GM04504 (cell line): ENCODE measurements around the gene BRAP.
"Not testable (repeated sequence)": the region's sequence is repeated elsewhere in the genome, so short reads cannot be mapped to it uniquely, and the experiment has no call there.

Experiments used
- DNase-seq: peaks from one replicate; pipeline ENCODE4 v3.0.0-alpha.2; 2012; ENCODE audit warnings: low read depth

BRAP gene

DNA sequence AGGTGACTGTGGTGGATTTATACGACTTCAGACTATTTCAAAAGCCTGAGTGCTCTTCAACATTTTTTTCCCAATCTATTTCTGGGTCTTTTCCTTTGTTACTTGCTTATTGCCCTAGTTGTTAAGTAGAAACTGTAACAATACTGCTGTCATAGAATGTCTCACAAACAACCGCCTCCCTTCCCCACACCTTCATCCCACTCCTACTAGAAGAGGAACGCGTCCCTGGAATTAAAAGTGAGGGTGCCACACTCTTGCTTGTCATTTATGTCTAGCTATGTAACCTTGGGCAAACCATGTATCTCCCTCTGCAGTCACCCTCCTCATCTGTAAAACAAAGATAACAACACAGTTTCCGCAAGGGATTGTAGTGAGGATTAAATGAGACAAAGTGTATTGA, 8.6 kb downstream of the BRAP start:
- DNase-seq = no peak

GRCh38 chr12:111673503-111673902, 12.3 kb downstream of the BRAP start:
- peak; percentile 2 for DNase-seq

DNA sequence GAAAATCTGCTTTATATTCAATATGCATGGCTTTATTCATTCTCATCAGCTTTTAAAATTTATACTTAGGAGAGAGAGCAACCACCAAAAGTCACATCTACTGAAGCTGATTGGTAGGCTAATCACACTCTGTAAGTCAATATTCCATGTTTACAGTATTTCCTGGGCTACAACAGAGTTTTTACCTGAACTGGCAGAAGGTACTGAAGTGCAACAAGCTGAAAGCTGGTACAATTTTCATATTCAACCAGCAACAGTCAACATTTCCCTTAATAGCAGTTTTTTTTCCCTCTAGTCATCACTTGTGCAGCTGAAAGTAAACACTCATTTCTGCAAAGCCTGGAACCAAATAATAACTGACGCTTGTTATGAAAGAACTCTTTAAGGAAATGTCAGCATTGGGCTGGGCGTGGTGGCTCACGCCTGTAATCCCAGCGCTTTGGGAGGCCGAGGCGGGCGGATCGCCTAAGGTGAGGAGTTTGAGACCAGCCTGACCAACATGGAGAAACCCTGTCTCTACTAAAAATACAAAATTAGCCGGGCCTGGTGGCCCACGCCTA, 12.9 kb downstream of the BRAP start:
- DNase-seq = no peak

DNA sequence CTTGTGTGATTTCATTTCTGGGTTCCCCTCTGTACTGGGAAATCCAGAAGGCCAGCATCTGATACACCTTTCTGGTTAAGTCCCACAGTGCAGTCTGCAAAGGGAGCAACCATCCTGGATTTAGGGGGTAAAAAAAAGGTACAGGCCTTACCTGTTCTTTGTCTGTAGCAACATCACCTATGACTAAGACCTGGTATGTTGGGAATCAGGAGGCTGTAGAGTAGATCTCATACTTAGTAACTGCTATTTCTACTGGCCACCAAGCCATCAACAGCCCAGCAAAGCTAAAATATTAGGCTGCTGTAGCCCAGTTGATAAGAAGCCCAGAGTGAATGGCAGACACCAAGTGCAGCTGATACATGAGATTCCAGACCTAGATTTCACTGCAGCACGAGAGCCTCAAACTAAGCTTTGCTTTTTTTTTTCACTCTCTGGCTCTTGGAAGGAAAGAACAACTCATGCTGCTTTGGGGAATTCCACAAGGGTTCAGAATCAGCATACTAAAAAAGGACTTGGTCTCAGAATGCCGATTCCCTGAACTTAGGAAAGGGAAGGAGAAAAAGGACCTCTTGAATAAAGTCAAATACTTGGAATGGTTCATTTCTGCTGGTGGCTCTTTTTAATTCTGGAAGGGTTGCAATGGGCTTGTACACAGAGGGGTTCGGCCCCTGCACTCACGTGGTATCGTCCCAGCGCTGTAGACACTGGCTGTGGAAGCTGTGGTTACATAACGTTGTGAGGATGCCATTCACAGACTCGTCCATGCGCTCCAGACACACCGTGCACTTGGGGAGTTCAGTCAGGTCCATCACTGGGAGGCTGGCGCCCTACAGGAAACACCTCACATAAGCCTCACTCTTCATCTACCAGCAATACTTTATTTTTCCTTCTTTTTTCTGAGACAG, 20.5 kb downstream of the BRAP start:
- DNase-seq = no peak

DNA sequence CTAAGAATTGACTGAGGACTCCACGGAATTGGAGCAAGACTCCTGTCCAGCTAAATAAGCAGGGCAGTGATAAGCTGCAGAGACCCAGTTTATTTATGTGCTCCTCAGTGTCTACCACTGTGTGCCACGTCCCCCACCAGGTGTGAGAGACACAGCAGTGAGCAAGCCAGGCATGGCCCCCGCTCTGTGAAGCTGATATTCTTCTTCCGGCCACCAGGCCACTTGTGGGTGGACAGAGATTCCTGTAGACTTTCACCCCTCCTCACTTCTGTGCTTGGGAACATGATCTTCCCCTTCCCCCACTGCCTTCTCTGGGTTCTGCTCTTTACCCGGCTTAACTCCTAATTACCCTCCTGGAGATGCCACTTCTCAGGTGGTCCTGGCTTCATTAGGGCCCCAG, 21.3 kb downstream of the BRAP start:
- DNase-seq = no peak

- no peak for DNase-seq
Measured at GRCh38 chr12:111656016-111656415, 29.7 kb downstream of the BRAP start.

DNA sequence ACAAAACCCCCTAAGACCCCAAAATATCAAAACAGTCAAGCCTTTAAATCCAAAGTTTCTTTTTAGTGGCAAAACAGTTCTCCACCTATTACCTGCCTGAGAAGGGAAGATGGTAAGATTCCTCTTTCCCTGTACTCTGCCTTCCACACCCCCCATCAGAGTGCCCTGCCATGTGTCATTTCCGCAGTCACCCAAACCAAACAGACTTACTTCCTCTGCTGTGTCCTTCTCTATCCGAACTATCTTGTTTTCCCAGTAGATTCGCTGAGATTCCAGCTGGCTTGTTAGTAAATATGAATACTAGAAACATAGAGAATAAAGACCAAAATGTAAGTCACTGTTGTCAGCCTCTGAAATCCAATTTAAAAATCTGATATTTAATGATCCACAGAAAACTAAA, 30.4 kb downstream of the BRAP start:
- no peak for DNase-seq

GRCh38 chr12:111653596-111653995, 32.2 kb downstream of the BRAP start:
- no peak for DNase-seq

DNA sequence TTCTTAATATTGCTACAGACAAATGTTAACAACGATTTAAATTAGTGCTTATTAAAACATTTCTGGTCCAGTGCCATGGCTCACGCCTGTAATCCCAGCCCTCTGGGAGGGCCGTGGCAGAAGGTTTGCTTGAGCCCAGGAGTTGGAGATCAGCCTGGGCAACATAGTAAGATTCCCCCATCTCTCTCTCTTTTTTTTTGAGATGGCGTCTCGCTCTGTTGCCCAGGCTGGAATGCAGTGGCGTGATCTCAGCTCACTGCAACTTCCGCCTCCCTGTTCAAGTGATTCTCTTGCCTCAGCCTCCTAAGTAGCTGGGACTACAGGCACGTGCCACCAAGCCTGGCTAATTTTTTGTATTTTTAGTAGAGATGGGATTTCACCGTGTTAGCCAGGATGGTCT, 33.2 kb downstream of the BRAP start:
- DNase-seq = not testable (repeated sequence)

DNA sequence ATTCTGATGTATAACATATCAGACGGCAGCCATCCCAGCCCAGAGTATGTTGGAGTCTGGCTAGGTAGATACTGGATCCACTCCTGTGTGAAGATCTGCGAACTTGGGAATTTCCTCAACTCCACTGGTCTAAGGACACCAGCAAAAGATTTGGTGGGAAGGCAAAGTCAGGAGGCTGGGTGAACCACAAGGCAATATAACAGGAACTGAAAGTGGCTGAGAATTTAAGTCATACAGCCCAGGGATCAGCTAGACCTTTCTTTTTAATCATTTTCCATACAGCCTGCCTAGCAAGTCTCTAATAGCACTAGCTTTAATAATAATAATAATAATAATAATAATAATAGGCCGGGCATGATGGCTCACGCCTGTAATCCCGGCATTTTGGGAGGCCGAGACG, 34.8 kb downstream of the BRAP start:
- no peak for DNase-seq

DNA sequence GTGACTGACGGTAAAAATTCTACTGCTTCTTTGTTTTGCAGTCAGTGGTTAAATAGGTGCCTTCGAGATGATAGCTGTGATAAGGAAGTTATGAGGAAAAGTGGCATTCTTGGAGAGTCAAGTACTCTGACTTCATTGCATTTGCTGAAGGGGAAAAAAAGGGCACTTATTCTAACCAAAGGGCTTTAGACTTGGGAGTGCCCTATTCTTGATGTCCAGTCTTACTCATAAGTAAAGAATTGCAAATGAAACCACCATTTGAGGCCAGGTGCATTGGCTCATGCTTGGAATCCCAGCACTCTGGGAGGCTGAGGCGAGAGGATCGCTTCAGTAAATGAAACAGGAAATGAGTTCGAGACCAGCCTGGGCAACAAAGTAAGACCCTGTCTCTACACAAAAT, 40.3 kb downstream of the BRAP start:
- DNase-seq = no peak

DNA sequence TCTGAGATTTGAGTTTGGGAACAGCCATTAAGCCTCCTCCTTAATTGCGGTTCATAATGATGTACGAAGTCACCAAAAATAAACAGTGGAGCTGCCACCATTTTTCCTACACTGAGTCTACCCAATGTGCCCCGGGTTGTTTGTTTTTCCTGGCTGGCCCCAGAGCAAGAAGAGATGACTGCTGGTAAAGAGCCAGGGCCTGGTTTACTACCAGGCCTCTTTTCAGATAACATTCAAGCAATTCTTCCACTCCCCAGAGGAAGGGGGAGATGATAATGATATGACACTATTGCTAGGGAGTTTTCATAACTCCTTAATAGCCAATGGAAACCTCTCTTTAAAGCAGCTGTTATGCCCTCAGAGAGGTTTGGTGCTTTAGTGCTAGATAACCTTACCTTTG, 42.3 kb downstream of the BRAP start:
- no peak for DNase-seq

GRCh38 chr12:111642681-111643426, 42.9 kb downstream of the BRAP start:
- no peak for DNase-seq

DNA sequence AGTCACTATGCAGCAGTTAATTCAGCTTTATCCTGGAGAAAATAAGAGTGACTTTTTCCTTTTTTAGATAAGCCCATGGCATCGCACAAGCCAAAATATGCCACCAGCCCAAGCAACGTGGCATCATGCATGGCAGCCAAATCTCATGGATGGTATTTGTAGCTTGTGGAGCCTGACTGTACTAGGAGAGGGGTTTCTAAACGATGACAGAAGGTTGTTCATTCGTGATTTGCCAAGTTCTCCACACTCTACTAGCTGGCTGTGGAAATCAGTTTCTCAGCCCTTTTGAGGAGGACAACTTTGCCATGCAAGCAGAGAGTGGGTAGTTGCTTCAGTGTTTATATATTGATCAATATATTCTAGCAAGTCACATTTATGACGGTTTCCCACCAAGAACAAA, 45.2 kb downstream of the BRAP start:
- no peak for DNase-seq

DNA sequence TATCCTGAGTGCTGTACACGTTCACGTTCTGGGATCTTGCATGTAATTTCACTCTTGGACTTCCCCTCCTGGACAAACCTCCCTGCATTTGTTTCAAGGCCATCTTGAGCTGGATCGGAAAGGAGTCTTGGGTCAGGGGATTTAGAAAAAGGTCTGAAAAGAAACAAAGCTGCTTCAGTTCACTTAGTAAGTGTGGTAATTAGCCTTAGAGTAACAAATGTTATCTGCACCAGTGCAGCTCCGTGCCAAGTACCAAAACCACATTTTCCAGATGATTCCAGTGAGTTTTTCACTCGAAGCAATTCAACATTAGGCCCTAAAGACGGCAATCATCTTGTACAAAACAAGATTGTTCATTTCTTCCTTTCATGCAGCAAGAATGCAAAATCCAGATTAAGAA, 47.2 kb downstream of the BRAP start:
- DNase-seq = no peak

DNA sequence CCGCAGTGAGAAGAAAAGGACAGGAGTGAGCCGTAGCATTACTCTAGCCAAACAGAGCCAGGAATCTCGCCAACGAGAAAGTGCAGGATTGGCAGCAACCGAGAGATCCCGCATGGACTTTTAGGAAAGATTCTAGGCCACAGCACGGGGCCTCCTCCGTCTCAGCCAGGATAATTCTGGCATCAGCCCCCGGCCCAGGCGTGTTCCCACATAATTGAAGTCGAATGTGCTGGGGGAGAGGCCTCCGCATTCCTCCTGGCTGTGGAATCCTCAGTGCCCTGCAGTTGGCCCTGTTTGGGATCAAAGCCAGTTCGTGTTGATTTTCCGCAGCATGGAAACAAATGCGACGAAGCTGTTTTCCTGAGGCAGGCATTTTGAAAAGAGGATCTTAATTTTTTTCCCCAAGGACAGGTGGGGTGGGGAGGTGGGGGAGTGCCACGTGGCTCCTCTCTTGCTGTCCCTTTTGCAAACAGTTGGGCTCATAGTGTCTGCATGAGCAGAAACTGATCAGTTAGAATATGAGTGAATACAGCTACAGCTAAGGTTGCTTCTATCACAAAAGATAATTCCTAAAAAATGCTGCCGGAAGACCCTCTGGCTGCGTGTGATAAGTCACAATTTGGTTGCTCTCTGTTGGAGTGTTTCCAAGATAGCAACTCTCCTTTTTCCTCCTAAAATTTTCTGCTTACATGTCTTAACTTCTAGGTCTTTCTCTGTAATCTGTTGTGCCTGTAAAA, 49.4 kb downstream of the BRAP start:
- DNase-seq = peak; percentile 61

DNA sequence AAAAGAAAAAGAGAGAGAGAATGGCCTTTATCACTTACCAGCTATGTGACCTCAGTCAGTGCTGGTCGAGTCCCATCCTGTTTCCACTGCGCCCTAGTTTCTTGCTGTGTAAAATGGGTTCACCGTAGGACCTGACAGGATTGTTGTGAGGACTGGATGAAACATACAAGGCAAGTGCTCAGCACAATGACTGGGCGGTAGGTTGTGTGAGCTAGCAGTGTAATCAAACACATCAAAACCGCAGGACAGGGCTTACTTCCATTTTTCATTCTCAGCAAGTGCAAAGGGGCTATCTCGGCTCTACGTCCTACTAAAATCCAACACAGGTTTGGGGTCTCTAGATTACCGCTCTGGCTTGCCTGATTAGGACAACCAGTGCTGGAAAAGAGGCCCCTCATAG, 50.2 kb downstream of the BRAP start:
- DNase-seq = no peak

GRCh38 chr12:111628505-111629260, 57.1 kb downstream of the BRAP start:
- no peak for DNase-seq

GRCh38 chr12:111626230-111626629, 59.5 kb downstream of the BRAP start:
- no peak for DNase-seq

DNA sequence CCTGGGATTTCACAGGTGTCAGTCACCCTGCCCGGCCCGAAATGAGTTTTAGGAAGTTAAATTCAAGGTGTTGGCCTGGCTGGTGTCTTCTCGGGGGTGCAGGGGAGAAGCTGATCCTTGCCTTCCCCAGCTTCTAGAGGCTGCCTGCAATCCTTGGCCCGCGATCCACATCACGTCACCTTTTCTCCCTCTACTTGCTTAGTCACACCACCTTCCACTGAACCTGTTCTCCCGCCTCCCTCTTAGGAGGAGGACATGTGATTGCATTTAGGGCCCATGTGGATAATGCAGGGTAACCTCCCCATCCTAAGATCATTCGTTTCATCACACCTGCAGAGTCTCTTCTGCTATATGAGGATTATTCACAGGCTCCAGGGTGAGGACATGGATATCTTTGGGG, 61.2 kb downstream of the BRAP start:
- DNase-seq = no peak

- not testable (repeated sequence) for DNase-seq
Measured at GRCh38 chr12:111617841-111618240, 67.9 kb downstream of the BRAP start.

DNA sequence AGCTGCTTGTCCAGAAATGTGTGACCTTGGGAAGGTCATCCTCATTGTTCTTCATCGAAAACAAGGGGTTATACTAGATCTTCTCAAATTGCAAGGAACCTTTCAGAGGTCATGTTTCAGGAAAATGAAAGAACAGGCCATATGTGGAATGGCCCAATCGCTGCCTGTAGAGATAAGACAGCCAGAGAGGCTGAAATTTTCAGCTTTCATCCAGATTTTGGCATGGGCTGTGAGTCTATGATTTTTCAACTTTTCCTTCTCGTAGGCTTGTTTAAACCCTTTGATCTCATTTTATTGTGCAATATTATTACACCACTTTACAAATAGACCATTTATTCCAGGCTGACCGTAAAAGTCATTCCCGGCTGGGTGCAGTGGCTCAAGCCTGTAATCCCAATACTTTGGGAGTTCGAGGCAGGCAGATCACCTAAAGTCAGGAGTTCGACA, 69.6 kb downstream of the BRAP start:
- no peak for DNase-seq
